OCI-M1 (cell line): Measurements from ENCODE around the gene CNTN5.

Source experiments
- DNase-seq: peaks from one replicate; lab custom pipeline; 2025; lab: John Stamatoyannopoulos, UW

CNTN5 gene

DNA sequence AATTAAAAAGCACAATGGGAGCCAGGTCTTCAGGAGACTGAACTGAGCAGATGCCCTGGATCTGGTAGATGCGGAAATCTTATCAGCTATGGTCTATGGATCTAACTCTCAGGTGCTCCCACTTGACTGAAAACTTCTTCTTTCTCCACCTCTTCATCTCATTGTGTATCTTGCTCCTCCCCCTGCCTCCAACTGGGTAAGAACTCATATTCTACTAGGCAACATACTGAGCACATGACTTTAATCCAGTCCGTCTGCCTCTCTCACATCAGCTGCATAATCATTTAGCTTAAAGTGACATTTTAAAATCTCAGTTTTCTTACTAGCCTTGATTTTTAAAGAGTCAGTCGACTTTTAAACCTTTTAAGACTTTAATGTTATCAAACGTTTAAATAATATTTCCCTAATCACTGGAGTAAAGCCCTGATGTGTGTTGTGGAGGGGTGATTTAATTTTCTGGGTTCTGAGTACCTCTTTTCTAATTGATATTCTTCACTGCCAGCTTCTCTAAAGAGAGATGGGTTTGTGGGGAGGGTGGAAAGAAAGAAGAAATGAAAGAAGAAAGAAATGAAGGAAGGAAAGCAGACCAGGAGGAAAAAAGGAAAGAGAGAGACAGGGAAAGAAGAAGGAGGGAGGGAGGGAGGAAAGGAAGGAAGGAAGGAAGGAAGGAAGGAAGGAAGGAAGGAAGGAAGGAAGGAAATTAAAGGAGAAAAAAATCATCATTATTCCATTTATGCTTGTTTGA lies 1073.5 kb downstream of the CNTN5 start:
- DNase-seq: no peak

DNA sequence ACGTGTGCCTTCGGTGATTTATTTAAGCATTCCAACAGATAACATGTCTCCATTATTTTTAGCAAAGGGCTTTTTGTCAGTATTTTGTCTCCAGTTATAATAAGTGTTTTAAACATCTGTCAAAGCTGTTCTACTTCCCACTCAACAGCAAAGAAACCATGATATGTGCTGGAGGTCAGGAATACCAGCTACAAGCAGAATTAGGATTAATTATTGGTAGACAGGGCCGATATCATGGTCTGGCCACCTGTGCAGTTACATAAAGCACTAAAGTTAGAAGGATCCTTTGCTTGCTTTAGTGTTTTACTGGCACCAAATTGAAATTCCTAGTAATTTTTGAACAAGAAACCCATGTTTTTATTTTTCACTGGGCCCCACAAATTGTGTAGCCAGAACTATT lies 1075.1 kb downstream of the CNTN5 start:
- DNase-seq: no peak

- peak; percentile 46 for DNase-seq
Measured at GRCh38 chr11:100098560-100098959, 1077.8 kb downstream of the CNTN5 start.

GRCh38 chr11:100105255-100105981 lies 1084.7 kb downstream of the CNTN5 start:
- DNase-seq: no peak

- DNase-seq: no peak
Measured at GRCh38 chr11:100105982-100106358, 1085.2 kb downstream of the CNTN5 start.

DNA sequence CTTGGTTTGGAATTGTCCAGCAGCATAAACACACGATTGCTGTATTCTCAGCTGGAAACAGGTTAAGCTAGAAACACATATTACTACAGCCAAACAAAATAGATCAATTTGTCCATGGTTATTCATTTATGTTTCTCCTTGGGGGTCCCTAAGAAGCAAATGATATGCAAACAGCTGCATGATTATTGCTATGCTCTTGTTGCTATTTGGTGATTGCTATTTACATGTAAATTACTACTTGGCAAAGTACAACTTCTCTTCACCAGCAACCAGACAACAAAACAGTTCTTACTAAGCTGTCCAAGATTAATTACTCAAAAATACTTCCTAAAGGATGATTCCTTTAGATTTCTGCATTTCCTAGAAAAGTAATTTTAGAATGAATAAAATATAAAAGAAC lies 1098.4 kb downstream of the CNTN5 start:
- no peak for DNase-seq

DNA sequence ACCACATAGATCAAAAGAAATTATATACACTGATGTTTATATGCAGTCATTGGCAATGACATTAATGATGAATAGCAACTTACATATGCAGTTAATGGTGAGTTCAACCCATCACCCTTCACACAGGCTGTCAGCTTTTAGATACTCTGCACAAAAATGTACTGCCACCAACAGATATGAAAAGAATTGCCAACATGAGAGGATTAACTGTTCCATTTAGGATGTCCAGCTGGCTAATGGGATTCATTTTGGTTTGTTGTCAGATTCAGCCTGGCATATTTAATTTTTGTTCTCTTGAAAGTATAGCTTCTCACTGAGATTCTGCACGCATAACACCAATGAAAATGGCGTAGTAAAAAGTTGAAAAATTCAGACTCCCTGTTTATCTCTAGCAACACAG lies 1112.4 kb downstream of the CNTN5 start:
- DNase-seq: no peak

DNA sequence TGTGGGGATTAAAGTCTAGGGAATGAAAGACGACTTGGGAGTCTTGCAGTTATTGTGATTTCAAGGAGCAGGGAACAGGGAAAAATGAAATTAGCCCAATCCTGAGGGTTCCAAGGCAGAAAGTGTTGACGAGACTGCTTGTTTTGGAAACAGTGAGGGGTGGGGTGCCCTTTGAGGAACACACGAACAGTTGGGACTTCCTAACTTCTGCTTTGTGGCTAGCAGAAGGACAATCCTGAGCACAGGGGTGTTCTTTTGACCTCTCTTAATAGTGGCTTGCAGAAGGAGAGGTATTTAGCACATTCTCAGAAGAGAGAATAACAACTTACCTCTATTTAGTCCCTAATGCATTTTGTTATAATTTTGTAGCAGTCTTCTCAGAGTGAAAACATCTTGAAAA lies 1120.5 kb downstream of the CNTN5 start:
- no peak for DNase-seq

GRCh38 chr11:100151944-100152343 lies 1131.2 kb downstream of the CNTN5 start:
- peak; percentile 18 for DNase-seq

- DNase-seq: no peak
Measured at GRCh38 chr11:100152766-100153165, 1132.0 kb downstream of the CNTN5 start.

- DNase-seq: no peak
Measured at GRCh38 chr11:100163471-100163870, 1142.7 kb downstream of the CNTN5 start.

- no peak for DNase-seq
Measured at GRCh38 chr11:100174881-100175280, 1154.1 kb downstream of the CNTN5 start.

GRCh38 chr11:100176456-100176855 lies 1155.7 kb downstream of the CNTN5 start:
- no peak for DNase-seq

DNA sequence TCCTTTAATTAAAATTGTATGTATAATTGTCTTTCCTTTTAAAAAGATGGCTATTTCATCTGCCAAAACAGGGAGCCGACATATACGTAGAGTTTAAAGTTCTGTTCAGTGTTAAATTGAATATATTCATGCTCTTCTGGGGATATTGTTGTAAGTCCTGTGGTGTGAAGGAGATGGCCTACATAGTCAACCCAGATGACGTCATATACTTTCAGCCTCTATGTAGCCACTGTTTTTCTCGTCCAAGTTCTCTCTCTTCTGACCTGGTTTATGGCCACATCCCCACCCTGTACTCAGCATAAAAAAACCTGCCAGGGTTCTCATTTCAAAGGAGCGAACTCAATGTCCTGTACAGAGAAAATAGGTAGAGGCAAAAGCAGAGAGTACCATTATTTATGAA lies 1156.9 kb downstream of the CNTN5 start:
- DNase-seq: no peak

- DNase-seq: no peak
Measured at GRCh38 chr11:100182350-100182749, 1161.6 kb downstream of the CNTN5 start.

GRCh38 chr11:100182927-100183326 lies 1162.2 kb downstream of the CNTN5 start:
- DNase-seq: no peak

- DNase-seq: no peak
Measured at GRCh38 chr11:100185588-100185987, 1164.8 kb downstream of the CNTN5 start.

DNA sequence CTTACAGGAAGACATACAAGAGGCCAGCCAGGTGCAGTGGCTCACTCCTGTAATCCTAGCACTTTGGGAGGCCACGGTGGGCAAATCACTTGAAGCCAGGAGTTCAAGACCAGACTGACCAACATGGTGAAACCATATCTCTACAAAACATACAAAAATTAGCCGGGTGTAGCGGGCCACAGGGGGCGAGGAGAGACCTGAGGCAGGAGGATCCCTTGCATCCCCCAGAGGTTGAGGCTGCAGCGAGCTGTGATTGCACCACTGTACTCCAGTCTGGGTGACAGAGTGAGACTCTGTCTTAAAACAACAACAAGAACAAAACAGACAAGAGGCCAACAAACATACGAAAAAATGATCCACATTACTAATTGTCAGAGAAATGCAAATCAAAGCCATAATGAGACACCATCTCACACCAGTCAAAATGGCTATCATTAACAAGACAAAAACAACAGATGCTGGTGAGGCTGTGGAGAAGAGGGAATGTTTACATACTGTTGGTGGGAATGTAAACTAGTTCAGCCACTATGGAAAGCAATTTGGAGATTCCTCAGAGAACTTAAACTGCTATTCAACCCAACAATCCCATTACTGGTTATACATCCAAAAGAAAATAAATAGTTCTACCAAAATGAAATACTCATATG lies 1167.5 kb downstream of the CNTN5 start:
- DNase-seq: no peak

- no peak for DNase-seq
Measured at GRCh38 chr11:100190395-100190794, 1169.6 kb downstream of the CNTN5 start.

DNA sequence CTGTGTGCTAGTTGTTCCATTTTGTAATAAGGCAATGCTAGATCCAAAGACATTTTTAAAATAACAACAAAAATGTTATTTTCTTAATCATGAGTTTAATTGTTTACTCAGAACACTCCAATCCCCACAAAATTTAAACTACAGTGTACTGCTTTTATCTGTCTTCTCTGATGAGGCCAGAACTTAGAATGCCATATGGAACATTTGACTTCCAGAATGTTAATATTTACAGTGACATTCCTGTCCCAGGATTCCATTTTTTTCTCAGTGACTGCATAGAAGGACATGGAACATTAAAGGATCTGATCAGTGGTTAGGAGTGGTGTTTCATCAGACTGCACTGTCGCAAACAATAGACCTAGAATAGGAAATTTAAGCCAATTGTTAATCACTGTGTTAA lies 1171.4 kb downstream of the CNTN5 start:
- no peak for DNase-seq

GRCh38 chr11:100203789-100204188 lies 1183.0 kb downstream of the CNTN5 start:
- DNase-seq: no peak

DNA sequence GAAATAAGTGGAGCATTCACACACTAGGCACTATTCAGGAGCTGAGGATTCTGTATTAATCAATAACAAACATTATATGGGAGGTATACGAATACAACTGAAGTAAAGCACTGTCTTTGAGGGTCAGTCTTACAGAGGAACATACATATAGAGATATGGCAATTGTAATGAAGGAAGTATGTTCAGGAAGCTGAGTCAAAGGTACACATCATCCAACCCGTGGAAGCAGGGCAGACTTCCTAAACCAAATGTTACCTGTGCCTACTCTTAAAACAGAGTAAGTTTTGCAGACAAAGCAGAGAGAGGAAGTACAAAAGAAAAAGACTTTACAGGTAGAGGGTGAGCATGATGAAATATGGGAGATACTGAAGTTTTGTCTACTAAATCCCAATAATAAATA lies 1185.2 kb downstream of the CNTN5 start:
- no peak for DNase-seq

- DNase-seq: no peak
Measured at GRCh38 chr11:100208207-100208606, 1187.5 kb downstream of the CNTN5 start.
